WERI-Rb-1 (cell line): ENCODE measurements around the gene ZNF235.
A peak's percentile ranks its signal among the peaks of the same experiment; 100 is the strongest.
"Not testable (repeated sequence)": the region's sequence is repeated elsewhere in the genome, so short reads cannot be mapped to it uniquely, and the experiment has no call there.

Experiments
- DNase-seq: peaks from one replicate; pipeline ENCODE4 v3.0.0-alpha.2; 2020
- H3K27ac ChIP-seq: fragments of 250-450 bp; sonication (Bioruptor Pico); 2 replicates; pipeline ENCODE4 v1.5.1; 2020; ENCODE audit warnings: mild to moderate bottlenecking, moderate library complexity
- H3K27me3 ChIP-seq: fragments of 250-450 bp; sonication (Bioruptor Pico); 2 replicates; pipeline ENCODE4 v1.5.1; 2021; ENCODE audit warnings: mild to moderate bottlenecking, low read depth, moderate library complexity; ENCODE audit not compliant: insufficient read depth, severe bottlenecking
- H3K36me3 ChIP-seq: fragments of 250-450 bp; sonication (Bioruptor Pico); 2 replicates; pipeline ENCODE4 v1.5.1; 2020; ENCODE audit warnings: mild to moderate bottlenecking, moderate library complexity
- H3K4me3 ChIP-seq: 2 replicates; pipeline ENCODE4 v1.5.1; 2011; ENCODE audit warnings: low read depth, mild to moderate bottlenecking, control low read depth, low read length
- H3K9me3 ChIP-seq: fragments of 250-450 bp; sonication (Bioruptor Pico); 2 replicates; pipeline ENCODE4 v1.5.1; 2021; ENCODE audit warnings: mild to moderate bottlenecking, moderate library complexity; ENCODE audit not compliant: severe bottlenecking
- TF ChIP-seq, protein P1 (sequence below): IDR thresholded peaks from 2 replicates; pipeline ENCODE4 v1.5.1; 2011; ENCODE audit warnings: low read depth, mild to moderate bottlenecking, control low read depth, inconsistent platforms, low read length

ZNF235 gene

DNA sequence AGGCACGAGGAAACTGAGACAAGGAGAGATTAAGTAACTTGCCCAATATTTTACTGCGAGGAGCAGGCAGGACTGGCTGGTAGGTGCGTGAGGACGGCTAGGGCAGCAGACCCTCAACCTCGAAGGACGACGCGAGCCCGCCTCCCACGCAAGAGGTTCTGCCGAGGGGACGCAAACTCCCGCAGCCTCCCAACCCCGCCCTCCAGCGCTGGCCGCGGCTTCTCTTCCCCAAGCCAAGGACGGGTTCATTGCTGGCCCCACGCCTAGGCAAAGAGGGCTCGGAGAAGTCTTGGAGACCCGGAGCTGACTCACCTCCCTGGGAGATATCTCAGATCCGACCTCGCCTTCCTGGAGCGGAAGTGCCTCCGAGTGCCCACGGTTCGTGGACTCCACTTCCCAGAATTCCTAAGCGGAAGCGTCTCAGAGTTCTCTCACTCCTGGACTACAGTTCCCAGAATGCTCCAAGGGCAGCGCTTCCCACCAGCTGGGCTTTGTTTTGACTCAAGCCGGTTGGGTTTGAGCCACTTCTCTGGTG, at the start of gene ZNF235:
ZNF235 (minus strand) TSS at position 367 of the 535 bp plus-strand sequence. CDS start 1,621 bp downstream, outside the sequence.
- no peaks in the 10 kb centered on the region for H3K9me3 ChIP-seq
- H3K4me3 ChIP-seq: peak within 1 kb of the TSS; percentile 62
- TF ChIP-seq, protein P1, sequence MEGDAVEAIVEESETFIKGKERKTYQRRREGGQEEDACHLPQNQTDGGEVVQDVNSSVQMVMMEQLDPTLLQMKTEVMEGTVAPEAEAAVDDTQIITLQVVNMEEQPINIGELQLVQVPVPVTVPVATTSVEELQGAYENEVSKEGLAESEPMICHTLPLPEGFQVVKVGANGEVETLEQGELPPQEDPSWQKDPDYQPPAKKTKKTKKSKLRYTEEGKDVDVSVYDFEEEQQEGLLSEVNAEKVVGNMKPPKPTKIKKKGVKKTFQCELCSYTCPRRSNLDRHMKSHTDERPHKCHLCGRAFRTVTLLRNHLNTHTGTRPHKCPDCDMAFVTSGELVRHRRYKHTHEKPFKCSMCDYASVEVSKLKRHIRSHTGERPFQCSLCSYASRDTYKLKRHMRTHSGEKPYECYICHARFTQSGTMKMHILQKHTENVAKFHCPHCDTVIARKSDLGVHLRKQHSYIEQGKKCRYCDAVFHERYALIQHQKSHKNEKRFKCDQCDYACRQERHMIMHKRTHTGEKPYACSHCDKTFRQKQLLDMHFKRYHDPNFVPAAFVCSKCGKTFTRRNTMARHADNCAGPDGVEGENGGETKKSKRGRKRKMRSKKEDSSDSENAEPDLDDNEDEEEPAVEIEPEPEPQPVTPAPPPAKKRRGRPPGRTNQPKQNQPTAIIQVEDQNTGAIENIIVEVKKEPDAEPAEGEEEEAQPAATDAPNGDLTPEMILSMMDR: no peak
- DNase-seq: peak; percentile 85
- H3K27ac ChIP-seq: peak within 1 kb of the TSS; percentile 41
- H3K36me3 ChIP-seq: peaks cover 10% of the 10 kb centered on the region
- no peaks in the 10 kb centered on the region for H3K27me3 ChIP-seq

DNA sequence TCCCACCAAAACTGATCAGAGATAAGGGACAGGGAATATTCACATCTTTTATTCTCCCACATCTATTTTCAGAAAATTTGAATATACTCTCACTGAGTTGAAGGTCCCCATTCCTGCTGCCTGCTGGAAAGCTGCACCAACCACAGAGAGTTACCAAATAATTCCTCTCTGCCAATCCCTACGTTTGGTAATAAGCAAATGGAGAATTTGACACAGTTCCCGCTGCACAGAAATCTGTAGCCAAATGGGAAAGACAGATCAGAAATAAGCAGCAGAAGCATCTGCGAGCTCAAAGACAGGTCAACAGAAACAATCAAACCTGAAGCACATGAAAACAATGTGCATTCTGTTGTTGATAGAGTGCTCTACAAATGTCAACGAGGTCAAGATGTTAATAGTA, 41.7 kb upstream of the ZNF235 start:
- Histone ChIP-seq H3K9me3 (peaks cover 4% of the 10 kb centered on the region), H3K27me3 (no peaks in the 10 kb centered on the region), H3K27ac (no peak overlapping the region), H3K36me3 (peaks cover 3% of the 10 kb centered on the region; the same call in 1 of the 2 replicates), H3K4me3 (no peak overlapping the region)
- no peak for DNase-seq
- TF ChIP-seq, protein P1: no peak

DNA sequence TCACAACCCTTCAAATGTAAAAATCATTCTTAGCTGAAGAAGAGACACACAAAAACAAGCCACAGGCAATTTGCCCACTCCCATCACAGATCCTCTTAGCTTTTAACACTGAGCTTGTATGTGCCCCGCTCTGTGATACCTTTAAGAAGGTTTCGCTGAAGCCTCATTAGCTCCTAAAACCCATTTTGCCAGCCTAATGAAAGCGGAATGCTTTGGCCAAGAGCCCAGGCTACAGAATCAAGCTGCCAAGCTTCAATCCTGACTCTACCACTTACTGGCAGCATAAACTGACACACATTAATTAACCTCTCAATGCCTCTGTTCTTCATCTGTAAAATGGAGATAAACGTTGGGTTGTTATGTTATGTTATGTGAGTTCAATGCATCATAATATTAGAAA, 41.1 kb upstream of the ZNF235 start:
- TF ChIP-seq, protein P1: no peak
- Histone ChIP-seq H3K27ac (no peak overlapping the region), H3K4me3 (no peak overlapping the region), H3K27me3 (no peaks in the 10 kb centered on the region), H3K9me3 (peaks cover 4% of the 10 kb centered on the region), H3K36me3 (peaks cover 3% of the 10 kb centered on the region; the same call in 1 of the 2 replicates)
- no peak for DNase-seq

DNA sequence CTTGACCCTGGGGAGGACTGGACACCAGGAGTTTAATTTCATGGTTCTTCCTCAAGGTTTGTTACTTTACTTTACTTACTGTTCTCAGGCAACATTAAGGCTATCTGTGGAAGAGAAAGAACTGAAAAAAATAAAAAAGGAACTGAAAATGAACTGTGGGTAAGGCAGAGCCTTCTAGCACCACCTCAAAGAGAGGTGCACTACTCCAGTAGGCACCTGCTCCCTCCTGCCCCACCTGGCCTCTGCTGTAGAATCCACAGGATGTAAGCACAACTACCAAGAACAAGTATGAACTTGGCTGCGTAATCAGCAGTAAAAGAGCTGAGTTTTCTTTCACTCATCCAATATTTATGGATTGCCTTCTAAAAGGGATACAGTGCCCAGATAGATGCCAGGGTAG, 39.4 kb upstream of the ZNF235 start:
- H3K27me3 ChIP-seq: no peaks in the 10 kb centered on the region
- TF ChIP-seq, protein P1: no peak
- no peaks in the 10 kb centered on the region for H3K9me3 ChIP-seq
- peaks cover 7% of the 10 kb centered on the region for H3K36me3 ChIP-seq
- no peak overlapping the region for H3K4me3 ChIP-seq
- no peak for DNase-seq
- H3K27ac ChIP-seq: no peak overlapping the region

DNA sequence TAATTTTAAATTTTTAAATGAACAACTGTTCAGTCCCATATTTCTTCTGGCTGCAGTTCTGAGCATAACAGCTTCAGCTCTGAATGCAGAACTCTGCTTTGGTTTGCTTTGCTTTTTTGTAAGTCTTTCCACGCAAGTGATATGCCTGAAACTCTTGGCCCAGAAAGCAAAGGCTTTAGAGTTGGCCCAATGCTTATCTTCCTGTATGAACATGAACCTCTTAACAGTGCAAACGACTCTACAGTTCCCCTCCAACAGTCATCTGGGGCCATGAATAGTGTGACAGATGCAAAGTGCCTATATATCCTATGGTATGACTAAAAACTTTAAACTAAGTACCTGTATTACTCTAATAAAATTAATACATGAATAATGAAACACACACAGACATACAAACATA, 37.0 kb upstream of the ZNF235 start:
- TF ChIP-seq, protein P1: no peak
- no peaks in the 10 kb centered on the region for H3K27me3 ChIP-seq
- H3K9me3 ChIP-seq: no peaks in the 10 kb centered on the region
- no peak for DNase-seq
- H3K36me3 ChIP-seq: peaks cover 14% of the 10 kb centered on the region
- H3K27ac ChIP-seq: no peak overlapping the region
- H3K4me3 ChIP-seq: no peak overlapping the region

DNA sequence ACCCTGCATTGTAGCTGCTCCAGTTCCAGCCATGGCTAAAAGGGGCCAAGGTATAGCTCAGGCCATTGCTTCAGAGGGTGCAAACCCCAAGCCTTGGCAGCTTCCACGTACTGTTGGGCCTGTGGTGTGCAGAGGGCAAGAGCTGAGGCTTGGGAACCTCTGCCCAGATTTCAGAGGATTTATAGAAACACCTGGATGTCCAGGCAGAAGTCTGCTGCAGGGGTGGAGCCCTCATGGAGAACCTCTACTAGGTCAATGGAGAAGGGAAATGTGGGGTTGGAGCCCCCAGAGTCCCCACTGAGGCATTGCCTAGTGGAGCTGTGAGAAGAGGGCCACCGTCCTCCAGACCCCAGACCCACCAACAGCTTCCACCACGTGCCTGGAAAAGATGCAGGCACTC, 29.8 kb upstream of the ZNF235 start:
- peaks cover 12% of the 10 kb centered on the region for H3K9me3 ChIP-seq
- not testable (repeated sequence) for H3K27ac ChIP-seq, H3K4me3 ChIP-seq, DNase-seq, H3K27me3 ChIP-seq
- H3K36me3 ChIP-seq: peaks cover 72% of the 10 kb centered on the region
